Measurements from ENCODE around the gene CACNA2D2.
A peak's percentile ranks its signal among the peaks of the same experiment; 100 is the strongest.

Gene CACNA2D2

GRCh38 chr3:50502225-50502583, 1.2 kb downstream of the CACNA2D2 start:
- DNase-seq (ENCODE audit: low spot score), result no peak

GRCh38 chr3:50495609-50496423, 7.6 kb downstream of the CACNA2D2 start:
- DNase-seq (ENCODE audit: low spot score), result no peak

GRCh38 chr3:50494126-50494525, 9.3 kb downstream of the CACNA2D2 start:
- no peak for DNase-seq (ENCODE audit: low spot score)

- no peak for DNase-seq (ENCODE audit: low spot score)
Observed at GRCh38 chr3:50493623-50494022, 9.8 kb downstream of the CACNA2D2 start.

- DNase-seq (ENCODE audit: low spot score), result no peak
Observed at GRCh38 chr3:50493086-50493485, 10.3 kb downstream of the CACNA2D2 start.

- DNase-seq (ENCODE audit: low spot score), result no peak
Observed at GRCh38 chr3:50491023-50491422, 12.4 kb downstream of the CACNA2D2 start.

- no peak for DNase-seq (ENCODE audit: low spot score)
Observed at GRCh38 chr3:50490424-50490823, 13.0 kb downstream of the CACNA2D2 start.

GRCh38 chr3:50487181-50487580, 16.3 kb downstream of the CACNA2D2 start:
- no peak for DNase-seq (ENCODE audit: low spot score)

- no peak for DNase-seq (ENCODE audit: low spot score)
Observed at GRCh38 chr3:50486219-50486888, 17.1 kb downstream of the CACNA2D2 start.

GRCh38 chr3:50484722-50485121, 18.7 kb downstream of the CACNA2D2 start:
- DNase-seq (ENCODE audit: low spot score), result no peak

- DNase-seq (ENCODE audit: low spot score), result no peak
Observed at GRCh38 chr3:50483374-50483773, 20.1 kb downstream of the CACNA2D2 start.

- no peak for DNase-seq (ENCODE audit: low spot score)
Observed at GRCh38 chr3:50481992-50482391, 21.4 kb downstream of the CACNA2D2 start.

- DNase-seq (ENCODE audit: low spot score), result no peak
Observed at GRCh38 chr3:50480471-50480870, 23.0 kb downstream of the CACNA2D2 start.

GRCh38 chr3:50479523-50479922, 23.9 kb downstream of the CACNA2D2 start:
- no peak for DNase-seq (ENCODE audit: low spot score)

GRCh38 chr3:50478671-50479260, 24.7 kb downstream of the CACNA2D2 start:
- DNase-seq (ENCODE audit: low spot score), result no peak

GRCh38 chr3:50478051-50478450, 25.4 kb downstream of the CACNA2D2 start:
- DNase-seq (ENCODE audit: low spot score), result no peak

- no peak for DNase-seq (ENCODE audit: low spot score)
Observed at GRCh38 chr3:50475348-50475747, 28.1 kb downstream of the CACNA2D2 start.

GRCh38 chr3:50474717-50475116, 28.7 kb downstream of the CACNA2D2 start:
- no peak for DNase-seq (ENCODE audit: low spot score)

- DNase-seq (ENCODE audit: low spot score), result no peak
Observed at GRCh38 chr3:50473768-50474167, 29.7 kb downstream of the CACNA2D2 start.

GRCh38 chr3:50472958-50473357, 30.5 kb downstream of the CACNA2D2 start:
- DNase-seq (ENCODE audit: low spot score), result no peak

GRCh38 chr3:50470658-50471057, 32.8 kb downstream of the CACNA2D2 start:
- no peak for DNase-seq (ENCODE audit: low spot score)

GRCh38 chr3:50467919-50468318, 35.5 kb downstream of the CACNA2D2 start:
- no peak for DNase-seq (ENCODE audit: low spot score)

- DNase-seq (ENCODE audit: low spot score), result peak; percentile 9
Observed at GRCh38 chr3:50466177-50466576, 37.3 kb downstream of the CACNA2D2 start.
